HepG2 (cell line): ENCODE data around the gene CCDC3.

ENCODE experiments used
- BATF2 ChIP-seq: sonication (generic); formaldehyde crosslinking; IDR thresholded peaks from 2 replicates; pipeline ENCODE4 v1.8.0; 2022; ENCODE audit warnings: mild to moderate bottlenecking, missing genetic modification reagents, moderate library complexity
- CTCF ChIP-seq: sonication (generic); formaldehyde crosslinking; IDR thresholded peaks from 2 replicates; pipeline ENCODE4 v1.5.0; 2020; ENCODE audit warnings: mild to moderate bottlenecking, missing genetic modification reagents, moderate library complexity
- EED ChIP-seq: sonication (generic); formaldehyde crosslinking; IDR thresholded peaks from 2 replicates; pipeline ENCODE4 v1.5.0; 2020; ENCODE audit warnings: mild to moderate bottlenecking, missing genetic modification reagents
- EZH2 ChIP-seq: conservative IDR thresholded peaks from 2 replicates; pipeline ENCODE4 v1.6.1; 2012; ENCODE audit warnings: mild to moderate bottlenecking, low read depth, low read length, moderate library complexity
- FOXA3 ChIP-seq: IDR thresholded peaks from 2 replicates; pipeline ENCODE4 v1.6.1; 2016; ENCODE audit warnings: missing genetic modification reagents, missing compliant biosample characterization
- GABPB1 ChIP-seq: IDR thresholded peaks from 2 replicates; pipeline ENCODE4 v1.6.1; 2016; ENCODE audit warnings: mild to moderate bottlenecking, missing genetic modification reagents, moderate library complexity, missing compliant biosample characterization
- HMG20A ChIP-seq: IDR thresholded peaks from 2 replicates; pipeline ENCODE4 v1.6.1; 2016; ENCODE audit warnings: borderline replicate concordance
- NBN ChIP-seq: fragments of 450-650 bp; conservative IDR thresholded peaks from 2 replicates; pipeline ENCODE4 v1.6.1; 2017
- TCF12 ChIP-seq, 2 experiments: fragments of 450-650 bp in 1 of 2; sonication (generic) in 1 of 2; formaldehyde crosslinking in 1 of 2; IDR thresholded peaks; 2 replicates each; pipeline versions ENCODE4 v1.6.1 to v1.8.0; 2017 to 2022; ENCODE audit warnings: antibody characterized with exemption in 1 of 2, mild to moderate bottlenecking in 1 of 2, missing genetic modification reagents in 1 of 2, moderate library complexity in 1 of 2
- ZNF136 ChIP-seq: sonication (generic); formaldehyde crosslinking; IDR thresholded peaks from 2 replicates; pipeline ENCODE4 v1.8.1; 2022; ENCODE audit warnings: low read depth, mild to moderate bottlenecking, moderate library complexity, missing genetic modification reagents
- ZNF230 ChIP-seq: sonication (generic); formaldehyde crosslinking; IDR thresholded peaks from 2 replicates; pipeline ENCODE4 v1.4.0; 2020; ENCODE audit warnings: mild to moderate bottlenecking, missing genetic modification reagents
- ZNF280D ChIP-seq: sonication (generic); formaldehyde crosslinking; IDR thresholded peaks from 2 replicates; pipeline ENCODE4 v1.5.1; 2020; ENCODE audit warnings: mild to moderate bottlenecking, missing genetic modification reagents
- ZNF282 ChIP-seq: fragments of 450-650 bp; IDR thresholded peaks from 2 replicates; pipeline ENCODE4 v1.6.1; 2018; ENCODE audit not compliant: partially characterized antibody
- ZNF761 ChIP-seq: sonication (generic); formaldehyde crosslinking; conservative IDR thresholded peaks from 2 replicates; pipeline ENCODE4 v1.4.0; 2020; ENCODE audit warnings: mild to moderate bottlenecking, missing genetic modification reagents

- no peak for TF ChIP-seq NBN
- TF ChIP-seq EED (CRISPR knock-in tag), result no peak
- no peak for TF ChIP-seq ZNF282
- no peak for TF ChIP-seq TCF12 (IDR thresholded peaks at IDR 0.05)
- TF ChIP-seq TCF12 (CRISPR knock-in tag; IDR thresholded peaks at IDR 0.05), result no peak
- no peak for TF ChIP-seq ZNF230 (CRISPR knock-in tag)
- no peak for TF ChIP-seq FOXA3 (CRISPR knock-in tag)
- no peak for TF ChIP-seq ZNF280D (CRISPR knock-in tag)
- TF ChIP-seq ZNF136, result no peak
- no peak for TF ChIP-seq ZNF761 (CRISPR knock-in tag)
- no peak for TF ChIP-seq EZH2
- TF ChIP-seq HMG20A, result no peak
- no peak for TF ChIP-seq CTCF (CRISPR knock-in tag)
- TF ChIP-seq GABPB1, result no peak
- no peak for TF ChIP-seq BATF2 (CRISPR knock-in tag)
Measured at GRCh38 chr10:12869427-12869826, 132.1 kb downstream of the CCDC3 start.
